Skeletal muscle cell (primary cell): ENCODE results near the gene C10orf90.

Source experiments
- DNase-seq: peaks from one replicate; pipeline ENCODE4 v3.0.0-alpha.2; 2010; ENCODE audit warnings: low read depth
- H3K4me3 ChIP-seq: 2 replicates; pipeline ENCODE4 v1.5.1; 2011; ENCODE audit warnings: low read depth, mild to moderate bottlenecking, control low read depth, low read length, moderate library complexity

The C10orf90 gene

GRCh38 chr10:126670056-126670894, at the start of gene C10orf90:
TSS of gene C10orf90 (minus strand) at chr10:126670693. CDS start at chr10:126670480, 213 bp downstream.
- H3K4me3 ChIP-seq = no peak within 1 kb of the TSS
- no peak for DNase-seq

- no peak for DNase-seq
- H3K4me3 ChIP-seq = no peak overlapping the region
Observed at GRCh38 chr10:126716366-126716765, 45.9 kb upstream of the C10orf90 start.

GRCh38 chr10:126713594-126713993, 43.1 kb upstream of the C10orf90 start:
- H3K4me3 ChIP-seq = no peak overlapping the region
- no peak for DNase-seq

- DNase-seq = no peak
- H3K4me3 ChIP-seq = no peak overlapping the region
Observed at GRCh38 chr10:126712681-126713080, 42.2 kb upstream of the C10orf90 start.

- DNase-seq = no peak
- no peak overlapping the region for H3K4me3 ChIP-seq
Observed at GRCh38 chr10:126705951-126706565, 35.6 kb upstream of the C10orf90 start.

GRCh38 chr10:126705131-126705530, 34.6 kb upstream of the C10orf90 start:
- no peak overlapping the region for H3K4me3 ChIP-seq
- DNase-seq = no peak

- no peak for DNase-seq
- H3K4me3 ChIP-seq = no peak overlapping the region
Observed at GRCh38 chr10:126704649-126705048, 34.2 kb upstream of the C10orf90 start.

- no peak overlapping the region for H3K4me3 ChIP-seq
- peak; percentile 45 for DNase-seq
Observed at GRCh38 chr10:126702181-126702580, 31.7 kb upstream of the C10orf90 start.

- no peak for DNase-seq
- H3K4me3 ChIP-seq = no peak overlapping the region
Observed at GRCh38 chr10:126701526-126701925, 31.0 kb upstream of the C10orf90 start.

- no peak overlapping the region for H3K4me3 ChIP-seq
- DNase-seq = no peak
Observed at GRCh38 chr10:126696684-126697083, 26.2 kb upstream of the C10orf90 start.

GRCh38 chr10:126691456-126691855, 21.0 kb upstream of the C10orf90 start:
- DNase-seq = no peak
- H3K4me3 ChIP-seq = no peak overlapping the region

GRCh38 chr10:126690534-126690933, 20.0 kb upstream of the C10orf90 start:
- no peak for DNase-seq

GRCh38 chr10:126689461-126689994, 19.0 kb upstream of the C10orf90 start:
- no peak overlapping the region for H3K4me3 ChIP-seq
- DNase-seq = no peak

More at GRCh38 chr10:126690534-126690933, 20.0 kb upstream of the C10orf90 start:
- H3K4me3 ChIP-seq = no peak overlapping the region

- H3K4me3 ChIP-seq = no peak overlapping the region
- DNase-seq = no peak
Observed at GRCh38 chr10:126687121-126687606, 16.7 kb upstream of the C10orf90 start.

- no peak overlapping the region for H3K4me3 ChIP-seq
- no peak for DNase-seq
Observed at GRCh38 chr10:126686719-126687118, 16.2 kb upstream of the C10orf90 start.

GRCh38 chr10:126686268-126686667, 15.8 kb upstream of the C10orf90 start:
- DNase-seq = no peak
- H3K4me3 ChIP-seq = no peak overlapping the region

- DNase-seq = no peak
- H3K4me3 ChIP-seq = no peak overlapping the region
Observed at GRCh38 chr10:126685756-126686155, 15.3 kb upstream of the C10orf90 start.

GRCh38 chr10:126684171-126684745, 13.8 kb upstream of the C10orf90 start:
- H3K4me3 ChIP-seq = no peak overlapping the region

GRCh38 chr10:126683466-126683865, 13.0 kb upstream of the C10orf90 start:
- no peak overlapping the region for H3K4me3 ChIP-seq
- no peak for DNase-seq

More at GRCh38 chr10:126684171-126684745, 13.8 kb upstream of the C10orf90 start:
- no peak for DNase-seq
